Measurements from ENCODE around the gene COL4A2. TPM values are rescaled to one million over a fixed set of nuclear protein-coding genes. Genes with fewer than 3 reads are reported as not detected.

Gene COL4A2
- total RNA-seq, 1 donor from 2014 or later, result 159 TPM

- Mint-ChIP-seq H3K36me3 (ENCODE audit: low read depth) (peaks cover 40% of the 10 kb centered on the region), H3K27ac (ENCODE audit: unreplicated experiment) (no peak overlapping the region), H3K4me1 (peaks cover 39% of the 10 kb centered on the region), H3K27me3 (ENCODE audit: low read depth) (no peaks in the 10 kb centered on the region), H3K4me3 (no peak overlapping the region), H3K9me3 (no peaks in the 10 kb centered on the region)
- TF ChIP-seq CTCF (conservative IDR thresholded peaks at IDR 0.05), result no peak
- DNase-seq (ENCODE audit: low read depth, low spot score), result no peak
Observed at GRCh38 chr13:110331362-110331761, 24.3 kb downstream of the COL4A2 start.

- peaks cover 35% of the 10 kb centered on the region for H3K36me3 Mint-ChIP-seq (ENCODE audit: low read depth)
- DNase-seq (ENCODE audit: low read depth, low spot score), result no peak
- no peak overlapping the region for H3K4me3 Mint-ChIP-seq
- no peaks in the 10 kb centered on the region for H3K27me3 Mint-ChIP-seq (ENCODE audit: low read depth)
- no peak overlapping the region for H3K27ac Mint-ChIP-seq (ENCODE audit: unreplicated experiment)
- TF ChIP-seq CTCF (conservative IDR thresholded peaks at IDR 0.05), result no peak
- H3K9me3 Mint-ChIP-seq, result no peaks in the 10 kb centered on the region
- H3K4me1 Mint-ChIP-seq, result peaks cover 39% of the 10 kb centered on the region
Observed at GRCh38 chr13:110332750-110333149, 25.7 kb downstream of the COL4A2 start.

GRCh38 chr13:110333837-110334236, 26.8 kb downstream of the COL4A2 start:
- no peaks in the 10 kb centered on the region for H3K27me3 Mint-ChIP-seq (ENCODE audit: low read depth)
- no peak for TF ChIP-seq CTCF (conservative IDR thresholded peaks at IDR 0.05)
- H3K27ac Mint-ChIP-seq (ENCODE audit: unreplicated experiment), result no peak overlapping the region
- no peaks in the 10 kb centered on the region for H3K9me3 Mint-ChIP-seq
- DNase-seq (ENCODE audit: low read depth, low spot score), result no peak
- no peak overlapping the region for H3K4me3 Mint-ChIP-seq
- peaks cover 49% of the 10 kb centered on the region for H3K4me1 Mint-ChIP-seq
- H3K36me3 Mint-ChIP-seq (ENCODE audit: low read depth), result peaks cover 35% of the 10 kb centered on the region

- no peak for DNase-seq (ENCODE audit: low read depth, low spot score)
- no peaks in the 10 kb centered on the region for H3K27me3 Mint-ChIP-seq (ENCODE audit: low read depth)
- H3K4me3 Mint-ChIP-seq, result no peak overlapping the region
- H3K4me1 Mint-ChIP-seq, result peaks cover 49% of the 10 kb centered on the region
- H3K27ac Mint-ChIP-seq (ENCODE audit: unreplicated experiment), result no peak overlapping the region
- no peaks in the 10 kb centered on the region for H3K9me3 Mint-ChIP-seq
- TF ChIP-seq CTCF (conservative IDR thresholded peaks at IDR 0.05), result no peak
- peaks cover 31% of the 10 kb centered on the region for H3K36me3 Mint-ChIP-seq (ENCODE audit: low read depth)
Observed at GRCh38 chr13:110334256-110334655, 27.2 kb downstream of the COL4A2 start.

GRCh38 chr13:110334841-110335490, 27.9 kb downstream of the COL4A2 start:
- peaks cover 26% of the 10 kb centered on the region for H3K36me3 Mint-ChIP-seq (ENCODE audit: low read depth)
- H3K27ac Mint-ChIP-seq (ENCODE audit: unreplicated experiment), result no peak overlapping the region
- H3K4me1 Mint-ChIP-seq, result peaks cover 48% of the 10 kb centered on the region
- H3K4me3 Mint-ChIP-seq, result no peak overlapping the region
- no peaks in the 10 kb centered on the region for H3K27me3 Mint-ChIP-seq (ENCODE audit: low read depth)
- H3K9me3 Mint-ChIP-seq, result no peaks in the 10 kb centered on the region
- no peak for DNase-seq (ENCODE audit: low read depth, low spot score)
- TF ChIP-seq CTCF (conservative IDR thresholded peaks at IDR 0.05), result no peak

All from neural crest cell (in vitro differentiated cells).